Smooth muscle cell of bladder (primary cell): ENCODE data around the gene YY1AP1. TPM values are rescaled to one million over a fixed set of nuclear protein-coding genes. Genes with fewer than 3 reads are reported as not detected.

Experiments used
- total RNA-seq: library from RNA; depleted of rRNA; stranded (reverse); fragments of >200 nt; gene quantifications from 2 replicates; pipeline ENCODE4 v1.2.3, GENCODE V29; 2014

Gene YY1AP1
- total RNA-seq: 39.6 and 44.1 TPM in 2 replicates

GRCh38 chr1:155688324-155689080 lies at the start of gene YY1AP1:
YY1AP1 (minus strand) TSS chr1:155688774; CDS start chr1:155680436, 8,338 bp downstream.

GRCh38 chr1:155689081-155689607 lies 570 bp upstream of the YY1AP1 start, which contains the start of gene DAP3:
DAP3 (plus strand) TSS chr1:155689091; CDS start chr1:155709780, 20,689 bp downstream.

DNA sequence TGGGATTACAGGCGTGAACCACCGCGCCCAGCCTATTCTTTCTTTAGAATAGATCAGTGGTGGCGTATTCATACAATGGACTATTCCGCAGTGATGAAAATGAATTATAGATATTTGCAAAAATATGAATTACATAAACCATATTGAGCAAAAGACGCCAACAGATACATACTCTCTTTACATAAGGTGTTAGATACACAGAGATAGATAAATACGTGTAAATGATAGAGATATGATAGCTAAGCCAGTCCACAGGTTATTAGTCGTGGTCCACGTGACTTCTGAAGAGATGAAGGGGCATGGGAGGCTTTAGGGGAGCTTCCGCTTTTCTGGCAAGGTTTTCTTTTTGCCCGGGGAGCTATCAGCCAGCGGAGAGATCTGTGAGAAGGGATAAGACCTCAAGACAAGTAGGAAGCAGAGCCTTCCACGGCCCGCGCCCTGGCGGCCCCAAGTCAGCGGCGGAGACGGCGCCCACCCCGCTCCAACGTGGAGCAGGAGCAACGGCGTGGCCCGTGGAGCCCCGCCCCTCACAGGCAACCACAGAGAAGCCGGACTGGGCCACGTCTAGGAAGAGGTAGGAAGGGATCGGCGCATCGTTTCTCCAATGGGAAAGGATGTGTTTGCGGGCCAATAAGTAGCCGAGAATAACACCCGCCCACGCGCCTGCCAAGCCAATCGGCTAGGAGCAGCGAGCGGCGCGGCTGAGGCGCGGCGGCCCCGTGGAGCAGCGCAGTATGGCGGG lies 78.9 kb downstream of the YY1AP1 start, which contains the start of gene MSTO1:
Gene MSTO1, plus strand, starts transcription at position 704 of the 742 bp plus-strand sequence. Its CDS starts 31 bp downstream, at position 735.

Other genes starting within 250 kb of the YY1AP1 start
- gene ASH1L, start 126.0 kb downstream of the YY1AP1 start, total RNA-seq: 25.1 and 26.0 TPM in 2 replicates
- gene MSTO1, start 78.6 kb downstream of the YY1AP1 start, total RNA-seq: 22.2 and 23.7 TPM in 2 replicates
- gene DAP3, start 317 bp upstream of the YY1AP1 start, total RNA-seq: 43.2 and 45.2 TPM in 2 replicates
- 18.6 and 24.8 TPM in 2 replicates for gene GON4L, start 168.4 kb upstream of the YY1AP1 start, total RNA-seq
- 35.4 and 37.9 TPM in 2 replicates for gene SYT11, start 170.8 kb upstream of the YY1AP1 start, total RNA-seq
- 25.2 and 36.1 TPM in 2 replicates for gene RIT1, start 222.6 kb upstream of the YY1AP1 start, total RNA-seq
- gene KHDC4, start 245.6 kb upstream of the YY1AP1 start, total RNA-seq: 14.6 and 19.9 TPM in 2 replicates